HCT116 (cell line): ENCODE results near the gene AMZ1. TPM values are rescaled to one million over a fixed set of nuclear protein-coding genes. Genes with fewer than 3 reads are reported as not detected.

Experiments used
- ATAC-seq: fragments of 200-7000 bp; cut with Tn5 transposase; 2 replicates; pipeline ENCODE4 v1.9.1; 2020; ENCODE audit warnings: mild to moderate bottlenecking, moderate library complexity
- BruUV-seq: library from RNA; stranded (reverse); fragments of 400-500 nt; replicated peaks from 2 replicates; lab custom pipeline; 2021; lab: Mats Ljungman, UMichigan
- CTCF ChIA-PET: fragments of 300-600 bp; sonication (Branson Sonifier 250); formaldehyde crosslinking; loops from one replicate; lab custom pipeline; 2021; ENCODE audit warnings: antibody characterized with exemption; lab: Charles Lee
- POLR2A ChIA-PET: fragments of 300-600, 350-600 bp; sonication (Branson Sonifier 250); formaldehyde crosslinking; loops from one replicate; lab custom pipeline; 2021; ENCODE audit warnings: antibody characterized with exemption; lab: Charles Lee
- RAD21 ChIA-PET, 2 experiments: fragments of 300-600 bp; sonication (Branson Sonifier 250); formaldehyde crosslinking; loops; one replicate each; lab custom pipeline; 2023; ENCODE audit warnings: low total read pairs in 2 of 2; ENCODE audit not compliant: uncharacterized antibody in 2 of 2, unreplicated experiment in 2 of 2, low non-redundant PET in 1 of 2; lab: Charles Lee
- DNase-seq: peaks from one replicate; pipeline ENCODE4 v3.0.0-alpha.2; 2010; ENCODE audit warnings: low read depth, low spot score
- H2AFZ ChIP-seq: fragments of 200-600 bp; shearing (Covaris generic), sonication (generic); 2 replicates; pipeline ENCODE4 v1.6.1; 2017; ENCODE audit warnings: low read depth, mixed run types, mixed read lengths, antibody characterized with exemption, low read length; ENCODE audit not compliant: poor library complexity, severe bottlenecking
- H3K27ac ChIP-seq: 2 replicates; pipeline ENCODE4 v1.5.1; 2012; ENCODE audit warnings: low read depth, low read length
- H3K27me3 ChIP-seq: fragments of 200-600 bp; sonication (generic); 2 replicates; pipeline ENCODE4 v1.6.1; 2016; ENCODE audit warnings: mixed run types, low read length, mixed read lengths; ENCODE audit not compliant: insufficient read depth
- H3K36me3 ChIP-seq, 2 experiments: fragments of 200-500 bp in 1 of 2; fragments of 200-600 bp in 1 of 2; sonication (Bioruptor generic) in 1 of 2; sonication (generic) in 1 of 2; 2 replicates each; pipeline versions ENCODE4 v1.5.1 to v1.6.1; 2014 to 2016; ENCODE audit warnings: low read length in 2 of 2, inconsistent platforms in 1 of 2, mixed read lengths in 1 of 2, mixed run types in 1 of 2; ENCODE audit not compliant: insufficient read depth in 2 of 2, control insufficient read depth in 1 of 2
- H3K4me1 ChIP-seq, 2 experiments: fragments of 200-600 bp in 1 of 2; sonication (generic) in 1 of 2; 2 replicates each; pipeline versions ENCODE4 v1.5.1 to v1.6.1; 2012 to 2017; ENCODE audit warnings: low read length in 2 of 2, inconsistent platforms in 1 of 2, mild to moderate bottlenecking in 1 of 2, mixed read lengths in 1 of 2, mixed run types in 1 of 2, moderate library complexity in 1 of 2; ENCODE audit not compliant: insufficient read depth in 2 of 2, control insufficient read depth in 1 of 2
- H3K4me2 ChIP-seq: fragments of 200-600 bp; sonication (generic); 2 replicates; pipeline ENCODE4 v1.6.1; 2017; ENCODE audit warnings: mixed run types, low read length, mixed read lengths
- H3K4me3 ChIP-seq, 2 experiments: fragments of 200-600 bp in 1 of 2; sonication (generic) in 1 of 2; replicated peaks in 1 of 2; 2 replicates each; pipeline ENCODE4 v1.5.1; 2011 to 2016; ENCODE audit warnings: low read length in 2 of 2, control low read depth in 1 of 2, low read depth in 1 of 2, mild to moderate bottlenecking in 1 of 2, mixed read lengths in 1 of 2, mixed run types in 1 of 2
- H3K79me2 ChIP-seq: fragments of 200-600 bp; sonication (generic); 2 replicates; pipeline ENCODE4 v1.6.1; 2017; ENCODE audit warnings: mild to moderate bottlenecking, mixed run types, low read length, moderate library complexity, mixed read lengths; ENCODE audit not compliant: insufficient read depth
- H3K9ac ChIP-seq: fragments of 200-600 bp; sonication (generic); 2 replicates; pipeline ENCODE4 v1.6.1; 2016; ENCODE audit warnings: low read length, mixed read lengths
- H3K9me2 ChIP-seq: fragments of 200-600 bp; sonication (generic), shearing (Covaris generic); 2 replicates; pipeline ENCODE4 v1.6.1; 2017; ENCODE audit warnings: mixed run types, mild to moderate bottlenecking, moderate library complexity; ENCODE audit not compliant: insufficient read depth
- H3K9me3 ChIP-seq, 2 experiments: fragments of 200-500 bp in 1 of 2; fragments of 200-600 bp in 1 of 2; sonication (Bioruptor generic) in 1 of 2; sonication (generic) in 1 of 2; 2 replicates each; pipeline ENCODE4 v1.6.1; 2014 to 2017; ENCODE audit warnings: low read length in 2 of 2, mixed read lengths in 2 of 2, inconsistent platforms in 1 of 2, low read depth in 1 of 2, mild to moderate bottlenecking in 1 of 2, mixed run types in 1 of 2, moderate library complexity in 1 of 2; ENCODE audit not compliant: control insufficient read depth in 1 of 2, insufficient read depth in 1 of 2
- H4K20me1 ChIP-seq: fragments of 200-600 bp; sonication (generic), shearing (Covaris generic); 2 replicates; pipeline ENCODE4 v1.6.1; 2017; ENCODE audit warnings: mixed run types, mild to moderate bottlenecking, moderate library complexity; ENCODE audit not compliant: insufficient read depth
- ATF3 ChIP-seq: IDR thresholded peaks from 2 replicates; pipeline ENCODE4 v1.6.1; 2012
- EZH2 ChIP-seq: fragments of 200-600 bp; sonication (generic); IDR thresholded peaks from 2 replicates; pipeline ENCODE4 v1.6.1; 2017; ENCODE audit warnings: antibody characterized with exemption, mixed run types
- MAX ChIP-seq: IDR thresholded peaks from 2 replicates; pipeline ENCODE4 v1.6.1; 2012
- REST ChIP-seq: IDR thresholded peaks from 2 replicates; pipeline ENCODE4 v1.6.1; 2012; ENCODE audit warnings: low read depth
- YY1 ChIP-seq: IDR thresholded peaks from 2 replicates; pipeline ENCODE4 v1.6.1; 2011; ENCODE audit warnings: low read length, low read depth, moderate library complexity, mild to moderate bottlenecking; ENCODE audit not compliant: insufficient replicate concordance; ENCODE audit errors: extremely low read depth
- intact Hi-C: fragments of 100-400 bp; cut with micrococcal nuclease; formaldehyde crosslinking; loops from 2 replicates; pipeline ENCODE4 v1.10.0; 2022
- total RNA-seq: library from RNA; stranded (reverse); gene quantifications from one replicate; pipeline ENCODE4 v1.2.1, GENCODE V29; 2021; ENCODE audit not compliant: unreplicated experiment

The AMZ1 gene
- total RNA-seq, 1 experiment from 2014 or later, result not detected

GRCh38 chr7:2655870-2656614 lies 32.0 kb upstream of the AMZ1 start:
- no peak for DNase-seq
- H3K36me3 ChIP-seq, result no peaks in the 10 kb centered on the region; a peak in 2 of 4 replicates
- RAD21 ChIA-PET, result no interaction called here
- no peak for ATAC-seq
- no peaks in the 10 kb centered on the region for H4K20me1 ChIP-seq
- no peaks in the 10 kb centered on the region for H3K9me2 ChIP-seq
- H3K4me1 ChIP-seq, result no peaks in the 10 kb centered on the region
- H3K4me2 ChIP-seq, result no peak overlapping the region
- no peak overlapping the region for H3K27ac ChIP-seq
- TF ChIP-seq REST (no peak), ATF3 (no peak)
- H3K79me2 ChIP-seq, result no peaks in the 10 kb centered on the region
- no peak overlapping the region for H2AFZ ChIP-seq
- CTCF ChIA-PET, result no interaction called here
- intact Hi-C loops, result no loop called here
- no peaks in the 10 kb centered on the region for H3K27me3 ChIP-seq
- H3K9me3 ChIP-seq, result no peaks in the 10 kb centered on the region
- no peak overlapping the region for H3K4me3 ChIP-seq
- no peak overlapping the region for H3K9ac ChIP-seq
- POLR2A ChIA-PET, result no interaction called here
- no TSS peak for BruUV-seq

GRCh38 chr7:2657208-2657607 lies 30.8 kb upstream of the AMZ1 start:
- CTCF ChIA-PET, result no interaction called here

More at GRCh38 chr7:2657208-2657607, 30.8 kb upstream of the AMZ1 start:
- TF ChIP-seq MAX (no peak), EZH2 (no peak), YY1 (no peak)
- Histone ChIP-seq H3K4me2 (no peak overlapping the region), H3K36me3 (no peaks in the 10 kb centered on the region; a peak in 1 of 4 replicates), H3K9me2 (no peaks in the 10 kb centered on the region), H3K79me2 (no peaks in the 10 kb centered on the region), H3K27ac (no peak overlapping the region), H4K20me1 (no peaks in the 10 kb centered on the region), H3K9me3 (no peaks in the 10 kb centered on the region), H3K27me3 (no peaks in the 10 kb centered on the region), H2AFZ (no peak overlapping the region), H3K4me3 (no peak overlapping the region), H3K9ac (no peak overlapping the region), H3K4me1 (no peaks in the 10 kb centered on the region)
- no peak for DNase-seq
- RAD21 ChIA-PET, result no interaction called here
- POLR2A ChIA-PET, result no interaction called here
- ATAC-seq, result no peak
- no TSS peak for BruUV-seq
- intact Hi-C loops, result no loop called here
